Measurements from ENCODE around the gene NSUN2.

NSUN2 gene

DNA sequence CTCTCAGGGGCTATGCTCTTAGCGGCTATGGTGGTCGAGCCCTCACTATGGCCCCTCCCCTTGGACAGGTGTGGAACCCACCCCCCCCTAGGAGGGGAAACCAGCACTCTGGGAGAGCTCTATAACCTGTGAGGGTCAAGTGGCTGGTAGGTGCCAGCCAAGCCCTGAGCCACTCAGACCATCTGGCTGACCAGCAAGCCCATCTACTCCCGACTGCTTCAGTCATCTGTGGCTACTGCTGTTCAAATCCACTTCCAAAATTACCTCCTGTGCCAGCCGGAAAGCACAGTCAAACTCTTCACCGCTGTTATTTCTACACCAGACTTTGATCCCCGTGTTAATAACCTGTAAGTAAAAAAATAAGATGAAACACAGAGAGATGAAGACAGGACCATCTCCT is 28.5 kb downstream of the NSUN2 start:
- DNase-seq (ENCODE audit: low spot score), result no peak

DNA sequence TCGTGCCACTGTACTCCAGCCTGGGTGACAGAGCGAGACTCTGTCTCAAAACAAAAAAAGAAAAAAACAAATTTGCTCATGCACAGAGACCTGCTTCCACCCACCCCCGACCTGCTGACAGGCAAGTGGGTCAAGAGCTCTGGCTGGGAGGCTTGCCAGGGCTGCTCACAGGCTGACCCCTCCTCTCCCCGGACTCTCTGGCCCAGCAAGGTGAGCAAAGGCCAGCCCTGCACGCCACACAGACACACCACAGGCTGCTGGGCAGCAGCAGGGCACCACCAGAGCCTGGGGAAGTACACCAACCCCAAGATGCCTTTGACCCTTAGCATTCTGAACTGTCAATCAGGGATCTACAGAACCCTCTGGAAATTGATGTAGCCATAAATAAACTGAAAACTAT is 29.2 kb downstream of the NSUN2 start:
- DNase-seq (ENCODE audit: low spot score), result no peak

DNA sequence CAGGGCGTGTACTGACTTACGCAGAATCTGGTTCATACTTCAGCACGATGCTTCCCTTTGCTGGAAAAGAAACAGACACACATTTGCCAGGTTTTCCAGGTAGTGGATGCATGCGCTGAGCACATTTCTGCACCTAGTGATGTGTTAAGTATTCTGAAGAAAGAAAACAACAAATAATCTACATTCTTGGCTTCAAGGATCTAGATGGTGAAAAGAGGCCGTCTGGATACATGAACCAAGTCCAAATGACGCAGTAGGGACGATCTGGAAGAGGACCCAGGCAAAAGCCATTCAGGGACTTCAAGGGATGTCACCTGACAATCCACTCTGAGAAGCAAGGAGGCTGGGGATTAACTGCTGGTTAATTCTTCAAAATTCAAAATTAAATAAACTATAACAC is 30.4 kb downstream of the NSUN2 start:
- DNase-seq (ENCODE audit: low spot score), result no peak

DNA sequence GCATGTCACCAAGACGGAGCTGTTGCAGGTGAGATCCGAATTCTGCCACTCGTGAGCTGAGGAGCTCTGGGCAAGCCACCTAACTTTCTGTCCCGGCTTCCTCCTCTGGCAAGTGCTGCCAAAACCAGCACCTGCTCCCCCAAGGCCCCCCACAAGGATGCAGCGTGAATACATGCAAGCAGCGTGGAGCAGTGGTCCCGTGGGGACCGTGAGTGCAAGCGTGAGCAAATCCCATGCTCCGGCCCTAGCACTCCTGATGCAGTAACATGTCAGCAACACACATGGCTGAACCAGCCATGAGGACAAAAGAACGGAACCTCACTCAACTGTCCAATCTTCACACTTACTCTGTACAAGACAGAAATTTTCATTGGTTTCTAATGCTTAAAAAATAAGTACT is 31.0 kb downstream of the NSUN2 start:
- DNase-seq (ENCODE audit: low spot score), result no peak

DNA sequence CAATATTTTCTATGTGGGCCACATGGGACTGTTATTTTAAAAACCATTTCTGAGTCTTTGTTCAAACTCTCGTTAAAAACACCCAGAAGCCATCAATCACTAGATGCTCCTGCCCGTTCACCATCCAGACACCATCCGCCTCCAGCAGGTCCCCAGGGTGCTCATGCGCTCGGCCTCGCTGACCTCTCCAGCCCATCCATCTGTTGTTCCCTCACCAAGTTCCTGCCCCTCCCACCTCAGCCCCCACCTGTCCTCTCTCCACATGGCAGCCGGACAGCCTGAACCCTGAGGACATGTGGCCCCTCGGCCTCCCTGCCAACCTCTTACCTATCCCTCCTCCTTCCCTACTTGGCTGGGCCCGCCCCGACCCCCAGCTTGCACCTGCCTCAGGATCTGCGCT is 31.6 kb downstream of the NSUN2 start:
- no peak for DNase-seq (ENCODE audit: low spot score)

DNA sequence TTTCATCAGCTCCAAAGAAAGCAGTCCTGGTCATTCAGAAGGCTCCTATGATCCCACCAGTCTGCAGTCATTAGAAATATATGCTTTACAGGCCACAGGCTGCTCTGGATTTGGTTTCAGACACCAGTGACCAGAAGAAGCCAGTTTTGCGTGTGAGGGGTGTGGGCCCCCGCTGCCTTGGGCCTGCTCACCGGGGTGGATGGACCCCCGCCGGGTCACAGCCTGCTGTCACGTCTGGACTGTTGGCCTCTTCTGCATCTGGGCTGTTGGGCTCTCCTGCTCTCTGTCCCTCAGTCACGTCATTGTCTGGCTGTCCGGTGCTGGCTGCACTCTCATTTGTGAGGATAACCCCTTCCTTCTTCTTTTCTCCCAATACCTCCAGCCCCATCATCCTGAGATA is 33.1 kb downstream of the NSUN2 start:
- no peak for DNase-seq (ENCODE audit: low spot score)

DNA sequence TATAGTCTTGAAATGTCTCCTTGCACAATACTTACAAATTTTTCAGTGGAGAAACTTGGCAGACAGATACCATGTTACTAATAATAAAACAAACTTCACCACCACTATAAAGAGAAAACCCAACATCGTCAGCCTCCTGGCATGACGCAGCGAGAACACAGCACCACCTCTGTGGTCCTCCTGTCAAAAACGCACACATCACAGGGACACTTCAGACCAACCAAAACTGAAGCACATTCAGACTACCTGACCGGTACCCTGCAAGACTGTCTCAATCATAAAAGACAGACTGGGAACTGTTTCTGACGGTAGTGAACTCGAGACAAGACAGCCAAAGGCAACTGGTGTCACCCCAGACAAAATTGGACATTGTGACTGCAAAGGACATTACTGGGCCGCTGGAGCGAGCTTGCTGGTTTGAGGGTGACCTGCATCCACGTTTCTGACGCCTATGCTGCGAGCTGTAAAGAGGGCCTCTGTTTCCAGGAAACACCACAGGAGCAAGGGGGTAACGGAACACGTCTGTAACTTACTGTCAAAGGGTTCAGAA is 34.4 kb downstream of the NSUN2 start:
- no peak for DNase-seq (ENCODE audit: low spot score)

DNA sequence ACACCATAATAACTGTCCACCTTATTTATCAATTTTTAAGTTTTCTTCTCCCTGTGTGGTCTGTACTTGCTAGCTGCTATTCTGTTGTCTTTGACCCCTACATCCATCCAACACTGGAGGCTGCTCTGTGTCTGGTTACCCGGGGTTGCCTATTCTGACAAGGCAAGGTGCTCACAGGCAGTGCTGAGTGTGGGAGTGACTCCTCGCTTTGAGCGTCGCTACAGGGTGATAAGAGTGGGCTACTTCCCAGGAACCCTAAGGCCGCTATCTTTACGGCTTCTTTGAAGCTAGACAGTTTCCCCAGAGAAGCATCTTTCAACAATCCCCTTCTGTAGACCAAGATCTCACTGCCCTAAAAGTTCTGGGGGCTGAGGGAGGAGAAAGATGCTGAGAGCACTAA is 35.3 kb downstream of the NSUN2 start:
- DNase-seq (ENCODE audit: low spot score), result no peak

DNA sequence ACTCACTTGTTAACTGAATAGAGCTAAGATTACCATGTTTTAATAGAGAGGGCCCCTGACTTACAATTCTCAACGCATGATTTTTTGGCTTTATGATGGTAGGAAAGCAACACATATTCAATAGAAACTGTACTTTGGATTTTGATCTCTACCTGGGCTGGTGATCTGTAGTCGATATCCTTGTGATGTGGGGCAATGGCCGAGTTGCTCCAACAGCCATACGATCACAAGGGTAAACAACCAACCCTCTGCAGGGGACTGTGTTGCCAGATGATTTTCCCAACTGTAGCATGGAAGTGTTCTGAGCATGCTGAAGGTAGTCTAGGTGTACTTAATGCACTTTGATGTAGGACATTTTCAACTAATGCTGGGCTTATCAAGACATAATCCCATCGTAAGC is 36.5 kb downstream of the NSUN2 start:
- no peak for DNase-seq (ENCODE audit: low spot score)

DNA sequence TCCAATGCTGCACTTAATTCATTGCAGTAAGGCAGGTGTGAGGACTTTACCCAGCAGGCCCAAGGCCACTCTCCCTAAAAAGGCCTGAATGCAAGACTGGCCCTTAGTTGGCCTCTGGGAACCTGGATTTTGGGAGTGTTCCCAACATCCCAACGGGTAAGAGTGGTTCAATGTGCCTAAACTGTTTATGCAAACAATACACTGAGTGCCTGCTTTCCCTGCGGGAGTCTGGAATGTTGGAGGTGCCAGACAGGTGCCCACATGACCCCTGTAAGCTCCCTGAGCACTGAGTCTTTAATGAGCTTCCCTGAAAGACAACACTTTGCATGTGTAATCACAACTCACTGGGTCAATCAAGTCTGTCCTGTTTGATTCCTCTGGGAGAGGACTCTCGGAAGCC is 37.4 kb downstream of the NSUN2 start:
- no peak for DNase-seq (ENCODE audit: low spot score)

DNA sequence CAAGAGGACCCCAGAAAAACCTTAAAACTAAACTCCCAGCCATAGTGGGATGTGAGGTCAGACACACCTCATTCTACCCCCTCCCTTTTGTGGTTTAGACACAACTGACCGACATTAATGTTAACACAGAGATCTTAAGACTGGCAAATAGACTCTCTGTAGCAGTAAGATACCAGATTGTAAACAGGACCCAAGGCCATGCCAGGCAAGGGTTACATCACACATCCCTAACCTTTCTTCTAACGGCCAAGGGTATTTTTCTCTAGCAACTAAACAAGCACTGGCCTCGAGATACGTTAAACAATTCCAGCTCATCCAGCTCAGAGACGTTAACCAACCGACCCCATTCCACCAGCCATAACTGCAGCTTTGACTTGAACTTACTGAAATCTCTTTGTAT is 38.8 kb downstream of the NSUN2 start:
- no peak for DNase-seq (ENCODE audit: low spot score)

DNA sequence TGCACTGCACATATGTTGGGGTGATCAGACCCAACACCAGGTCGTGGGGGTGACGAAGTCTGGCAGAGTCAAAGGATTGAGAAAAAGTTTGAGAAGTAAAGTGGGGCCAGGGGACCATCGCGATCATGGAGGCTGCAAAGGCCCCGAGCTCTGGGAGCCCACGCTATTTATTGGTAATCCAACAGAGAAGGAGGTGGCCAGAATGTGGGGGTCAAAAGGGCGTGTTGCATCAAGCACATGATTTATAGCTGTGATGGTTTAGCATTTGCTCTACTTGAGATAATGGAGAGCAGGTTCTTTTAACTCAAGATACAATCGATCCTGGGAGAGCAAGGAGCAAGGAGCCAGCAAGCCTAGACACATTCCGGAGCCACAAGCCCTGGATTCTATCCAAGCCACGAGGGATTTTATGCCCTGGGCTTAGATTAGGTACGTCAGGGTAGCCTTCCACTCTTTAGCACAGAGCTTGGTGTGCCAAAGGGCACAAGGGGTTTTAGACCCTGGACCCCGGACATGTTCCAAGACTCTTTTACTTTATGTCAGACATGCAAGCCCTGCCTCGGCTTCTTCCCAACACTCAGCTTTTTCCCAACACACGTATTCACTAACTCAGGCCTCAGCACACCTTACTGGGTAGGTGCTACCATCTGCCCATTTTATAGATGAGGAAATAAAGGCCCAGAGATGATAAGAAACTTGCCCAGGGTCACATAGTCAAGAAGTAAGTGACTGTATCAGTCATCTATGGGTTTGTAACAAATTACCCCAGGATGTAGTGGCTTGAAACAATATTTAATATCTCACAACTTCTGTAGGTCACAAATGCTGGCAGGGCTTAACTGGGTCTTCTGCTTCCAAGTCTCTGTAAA is 39.5 kb downstream of the NSUN2 start:
- no peak for DNase-seq (ENCODE audit: low spot score)

DNA sequence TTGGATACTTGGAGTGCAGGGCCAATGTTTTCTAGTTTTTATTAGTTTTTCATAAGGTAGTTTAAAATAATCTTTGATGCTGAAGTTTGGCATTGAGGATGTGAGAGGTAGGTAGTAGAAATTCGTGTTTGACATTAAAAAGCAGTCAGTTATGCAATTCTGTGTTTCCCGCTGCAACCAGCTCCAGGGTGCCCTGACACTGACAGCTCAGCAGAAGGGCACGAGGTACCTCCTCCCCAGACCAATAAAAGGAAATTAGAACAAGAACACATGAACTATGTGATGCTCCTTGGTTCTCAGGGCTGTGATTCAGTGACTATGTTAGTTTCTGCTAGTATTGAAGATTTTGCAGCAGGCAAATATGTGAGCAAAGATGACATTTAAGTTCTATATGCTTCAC is 40.2 kb downstream of the NSUN2 start:
- DNase-seq (ENCODE audit: low spot score), result no peak

DNA sequence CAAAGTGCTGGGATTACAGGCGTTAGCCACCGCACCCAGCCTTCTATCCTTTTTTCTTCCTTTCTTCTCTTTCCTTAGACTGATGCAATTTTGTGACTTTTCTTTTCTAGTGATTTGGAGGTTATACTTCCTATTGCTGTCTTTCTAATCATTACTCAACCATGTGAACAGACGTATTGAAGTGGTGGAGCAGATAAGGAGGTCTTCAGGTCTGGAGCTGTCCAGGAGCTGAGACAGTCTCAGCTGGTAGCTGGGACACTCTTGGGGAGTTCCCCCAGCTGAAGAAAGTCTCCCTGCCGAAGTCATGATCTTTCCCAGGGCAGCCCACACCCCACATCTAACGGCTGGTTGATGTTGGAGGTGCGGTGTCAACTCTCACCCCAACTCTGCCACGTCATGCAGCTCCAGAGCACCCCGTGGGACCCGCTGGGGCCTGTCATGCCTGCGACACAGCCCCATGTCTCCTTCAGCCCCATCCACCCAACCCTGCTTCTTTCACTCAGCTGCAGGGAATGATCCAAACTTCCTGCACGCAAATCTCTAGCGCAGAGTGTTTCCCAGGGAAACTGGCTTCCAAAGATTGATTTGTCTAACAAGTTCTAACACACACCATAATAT is 41.1 kb downstream of the NSUN2 start:
- DNase-seq (ENCODE audit: low spot score), result no peak

DNA sequence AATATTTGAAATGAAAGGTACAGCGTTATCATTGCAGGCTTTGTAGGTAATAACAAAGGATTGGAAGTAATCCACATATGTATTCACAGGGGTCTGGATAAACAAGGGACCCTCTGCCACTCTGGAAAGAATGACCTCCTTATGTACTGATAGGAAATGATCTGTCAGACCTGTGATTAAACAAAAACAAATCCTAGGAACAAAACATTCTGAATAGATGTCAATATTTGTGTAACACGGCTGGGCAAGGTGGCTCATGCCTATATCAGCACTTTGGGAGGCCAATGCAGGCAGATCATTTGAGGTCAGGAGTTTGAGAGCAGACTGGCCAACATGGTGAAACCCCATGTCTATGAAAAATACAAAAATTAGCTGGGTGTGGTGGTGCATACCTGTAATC is 42.3 kb downstream of the NSUN2 start:
- no peak for DNase-seq (ENCODE audit: low spot score)

DNA sequence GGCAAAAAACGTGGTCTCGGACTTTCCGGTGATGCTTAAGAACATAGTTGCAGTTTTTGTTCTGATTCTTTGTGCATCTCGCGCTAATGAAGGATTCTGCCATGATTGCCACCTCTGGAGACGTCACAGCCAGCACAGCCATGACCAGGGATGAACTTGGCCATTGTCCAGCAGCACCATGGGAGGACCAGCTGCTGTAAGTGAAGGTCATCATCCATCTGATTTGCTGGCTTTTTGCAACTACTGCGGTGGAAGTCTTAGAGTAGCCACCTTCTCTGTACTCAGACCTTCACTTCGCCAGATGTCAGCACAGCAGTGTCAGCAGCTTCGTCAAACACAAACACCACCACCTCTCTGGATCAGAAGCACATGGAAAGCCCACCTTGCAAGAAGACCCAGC is 45.7 kb downstream of the NSUN2 start:
- no peak for DNase-seq (ENCODE audit: low spot score)

DNA sequence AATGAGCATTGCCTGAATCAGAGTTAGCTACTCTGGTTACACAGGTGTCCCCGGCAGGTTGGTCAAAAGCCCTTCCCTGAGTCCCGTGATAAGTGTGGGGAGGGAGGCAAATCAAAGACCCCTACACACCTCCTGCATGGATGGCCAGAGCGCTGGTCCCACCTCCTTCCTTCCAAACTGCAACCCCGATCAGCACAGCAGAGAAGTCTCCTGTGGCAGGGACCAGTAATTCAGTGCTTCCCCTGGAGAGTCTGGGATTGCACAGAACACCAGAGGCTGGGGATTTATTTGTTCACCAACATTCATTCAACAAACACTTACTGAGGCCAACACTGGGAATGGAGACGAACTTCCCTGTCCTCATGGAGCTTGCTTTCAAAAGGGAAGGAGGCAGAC is 46.2 kb downstream of the NSUN2 start:
- no peak for DNase-seq (ENCODE audit: low spot score)

DNA sequence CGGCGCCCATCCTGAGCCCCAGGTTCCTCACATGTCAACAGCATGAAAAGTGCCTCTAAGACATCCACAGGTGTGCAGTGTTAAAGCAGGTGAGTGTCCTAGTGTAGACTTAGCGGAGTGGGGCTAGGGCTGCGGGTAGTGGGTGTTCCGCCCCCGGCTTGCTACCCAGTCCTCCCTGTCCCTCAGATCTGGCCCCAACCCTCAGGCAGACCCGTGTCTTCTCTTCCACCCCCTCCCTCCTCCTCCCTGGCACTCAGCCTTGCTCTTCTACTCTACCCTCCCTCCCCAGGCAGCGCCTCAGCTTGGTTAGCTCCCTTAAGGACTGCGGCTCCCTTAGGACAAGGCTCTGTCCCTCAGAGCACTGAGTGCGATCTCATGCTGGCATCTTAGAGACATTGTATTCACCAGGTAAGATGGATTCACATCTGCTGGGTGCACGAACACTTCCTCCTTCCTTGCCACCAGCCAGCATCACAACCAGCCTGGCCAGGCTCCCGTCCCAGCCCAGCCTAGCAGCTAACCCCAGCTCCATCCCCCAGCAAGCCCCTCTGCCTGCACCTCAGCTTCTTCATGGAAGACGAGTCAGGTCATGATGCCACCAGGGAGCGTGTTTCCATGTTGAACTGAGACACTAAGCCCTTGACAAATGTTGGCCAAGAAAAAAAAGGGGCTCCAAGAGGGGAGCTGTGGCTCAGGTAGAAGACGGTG is 46.8 kb downstream of the NSUN2 start:
- DNase-seq (ENCODE audit: low spot score), result no peak

DNA sequence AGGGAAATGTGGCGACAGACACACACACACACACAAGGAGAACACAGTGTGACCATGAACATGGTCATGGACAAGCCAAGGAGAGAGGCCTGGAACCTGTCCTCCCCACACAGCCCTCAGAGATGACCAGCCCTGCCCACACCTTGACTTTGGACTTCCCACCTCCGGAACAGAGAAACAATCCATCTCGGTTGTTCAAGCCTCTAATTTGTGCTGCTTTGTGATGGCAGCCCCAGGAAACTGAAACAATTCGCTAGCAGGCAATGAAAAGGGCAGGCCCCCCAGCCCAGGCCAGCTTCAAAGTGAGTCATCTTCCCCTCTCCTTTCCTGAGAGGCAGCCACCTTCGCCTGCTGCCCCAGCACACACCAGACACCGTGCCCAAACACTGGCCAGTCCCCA is 47.7 kb downstream of the NSUN2 start:
- DNase-seq (ENCODE audit: low spot score), result no peak

DNA sequence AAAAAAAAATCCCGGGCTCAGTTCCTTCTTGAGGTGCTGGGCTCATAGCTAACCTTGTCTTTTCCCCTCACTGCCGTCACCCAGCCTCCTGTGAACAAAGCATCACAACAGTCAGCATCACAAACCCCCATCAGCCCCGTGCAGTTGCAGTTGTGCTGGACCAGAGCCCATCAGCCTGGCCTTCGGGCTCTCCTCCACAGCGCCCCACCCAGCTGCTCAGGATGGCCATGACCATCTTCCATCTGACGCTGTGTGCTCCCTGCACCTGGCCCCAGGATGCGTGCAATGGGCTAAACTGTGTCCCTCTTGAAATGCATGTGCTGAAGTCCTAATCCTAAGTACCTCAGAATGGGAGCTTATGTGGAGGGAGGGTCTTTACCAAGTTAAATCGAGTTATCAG is 48.1 kb downstream of the NSUN2 start:
- DNase-seq (ENCODE audit: low spot score), result no peak

DNA sequence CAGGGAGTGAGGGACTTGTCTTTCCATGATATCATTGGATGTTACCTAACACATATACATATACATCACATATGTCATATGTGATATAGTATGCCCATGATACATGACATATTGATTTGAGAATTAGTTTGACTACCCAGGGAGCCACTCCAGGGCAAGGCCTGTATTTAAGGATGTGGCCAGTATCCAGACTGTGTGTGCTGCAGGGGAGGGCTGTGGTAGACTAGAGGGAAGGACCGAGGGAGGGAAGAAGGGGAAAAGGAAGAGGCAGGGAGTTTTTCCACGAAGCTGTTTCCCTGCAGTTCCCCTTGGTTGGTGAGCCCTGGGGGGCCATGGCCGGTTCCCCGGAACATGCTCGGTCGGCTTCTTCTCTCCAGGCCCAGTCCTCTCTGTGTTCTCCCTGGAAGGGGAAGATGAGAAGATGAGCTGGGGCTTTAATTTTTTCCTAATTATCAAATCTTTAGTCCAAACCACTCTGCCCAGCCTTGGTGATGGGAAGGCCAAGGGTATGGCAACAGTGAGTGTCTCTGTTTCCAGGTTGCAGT is 48.7 kb downstream of the NSUN2 start:
- DNase-seq (ENCODE audit: low spot score), result no peak

DNA sequence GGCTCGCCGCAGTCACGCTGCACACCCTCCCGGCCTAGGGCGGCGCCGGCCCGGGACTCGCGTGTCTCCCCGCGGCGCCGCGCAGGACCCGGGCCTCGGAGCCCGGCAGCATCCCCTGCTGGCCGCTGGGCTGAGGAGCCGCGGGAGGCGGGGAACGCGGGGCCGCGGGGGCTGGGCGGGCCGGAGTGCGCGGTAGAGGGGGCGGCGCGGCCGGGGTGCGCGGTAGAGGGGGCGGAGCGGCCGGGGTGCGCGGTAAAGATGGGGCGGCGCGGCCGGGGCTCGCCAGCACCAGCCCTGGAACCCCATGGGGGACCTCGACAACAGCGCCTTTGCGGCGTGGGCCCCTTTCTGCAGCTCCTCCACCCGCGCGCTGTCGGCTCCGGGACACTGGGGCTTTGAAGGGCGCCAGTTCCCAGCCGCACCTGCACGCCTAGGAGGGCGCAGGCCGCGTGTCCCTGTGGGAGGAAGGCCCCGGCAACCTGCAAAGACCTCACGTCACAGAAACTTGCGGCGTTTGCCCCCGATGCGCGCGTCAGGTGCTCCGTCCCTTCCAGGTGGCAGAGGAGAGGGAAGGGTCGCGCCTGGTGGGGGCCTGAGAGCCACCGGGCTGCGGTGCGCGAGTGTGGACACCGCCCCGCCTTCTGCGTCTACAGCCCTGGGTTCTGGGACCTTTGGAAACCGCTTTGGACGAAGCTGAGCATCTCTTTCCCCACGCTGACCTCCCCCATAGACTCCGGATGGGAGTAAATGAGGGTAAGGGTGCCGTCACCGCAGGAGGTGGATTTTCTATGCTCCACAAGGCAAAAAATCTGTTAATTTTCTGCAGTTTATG is 49.6 kb downstream of the NSUN2 start:
- no peak for DNase-seq (ENCODE audit: low spot score)
